OCI-LY7 (cell line): ENCODE data around the gene NR1I2. TPM values are rescaled to one million over a fixed set of nuclear protein-coding genes. Genes with fewer than 3 reads are reported as not detected.

Experiments
- BruUV-seq: library from RNA; stranded (reverse); fragments of 400-500 nt; replicated peaks from 2 replicates; lab custom pipeline; 2021; lab: Mats Ljungman, UMichigan
- CTCF ChIA-PET: fragments of 300-600 bp; sonication (Branson Sonifier 250); formaldehyde crosslinking; loops from one replicate; lab custom pipeline; 2022; ENCODE audit warnings: antibody characterized with exemption; ENCODE audit not compliant: unreplicated experiment; lab: Charles Lee
- POLR2A ChIA-PET: fragments of 300-600 bp; sonication (Branson Sonifier 250); formaldehyde crosslinking; loops from one replicate; lab custom pipeline; 2022; ENCODE audit warnings: antibody characterized with exemption; lab: Charles Lee
- DNase-seq: peaks from one replicate; pipeline ENCODE4 v3.0.0-alpha.2; 2015; ENCODE audit warnings: low spot score
- H2AFZ ChIP-seq: fragments of 200-600 bp; sonication (generic), shearing (Covaris generic); 2 replicates; pipeline ENCODE4 v1.6.1; 2014; ENCODE audit warnings: mild to moderate bottlenecking, antibody characterized with exemption, low read length, moderate library complexity
- H3K27ac ChIP-seq: fragments of 200-600 bp; sonication (generic); 2 replicates; pipeline ENCODE4 v1.5.1; 2014; ENCODE audit warnings: mixed run types, low read depth, mild to moderate bottlenecking, moderate library complexity, low read length, inconsistent platforms; ENCODE audit not compliant: poor library complexity, severe bottlenecking
- H3K36me3 ChIP-seq: fragments of 200-600 bp; sonication (generic); 2 replicates; pipeline ENCODE4 v1.6.1; 2014; ENCODE audit warnings: mild to moderate bottlenecking, antibody characterized with exemption, low read length, moderate library complexity, mixed read lengths; ENCODE audit not compliant: insufficient read depth
- H3K4me1 ChIP-seq: fragments of 200-600 bp; sonication (generic); 2 replicates; pipeline ENCODE4 v1.5.1; 2014; ENCODE audit warnings: mild to moderate bottlenecking, low read length; ENCODE audit not compliant: insufficient read depth, poor library complexity, severe bottlenecking
- H3K4me2 ChIP-seq: fragments of 200-600 bp; sonication (generic); 2 replicates; pipeline ENCODE4 v1.6.1; 2014; ENCODE audit warnings: mild to moderate bottlenecking, low read length
- H3K4me3 ChIP-seq: fragments of 200-600 bp; sonication (generic); 2 replicates; pipeline ENCODE4 v1.5.1; 2014; ENCODE audit warnings: mild to moderate bottlenecking, low read depth, low read length; ENCODE audit not compliant: poor library complexity, severe bottlenecking
- H3K79me2 ChIP-seq: fragments of 200-600 bp; sonication (generic); 2 replicates; pipeline ENCODE4 v1.6.1; 2016; ENCODE audit warnings: low read depth, mild to moderate bottlenecking, low read length, moderate library complexity, mixed read lengths; ENCODE audit not compliant: insufficient read depth
- H3K9me2 ChIP-seq: fragments of 200-600 bp; sonication (generic); 2 replicates; pipeline ENCODE4 v1.6.1; 2016; ENCODE audit warnings: mild to moderate bottlenecking, low read length, mixed read lengths; ENCODE audit not compliant: insufficient read depth
- H3K9me3 ChIP-seq: fragments of 200-600 bp; sonication (generic); 2 replicates; pipeline ENCODE4 v1.6.1; 2014; ENCODE audit warnings: mild to moderate bottlenecking, mixed run types, low read length, mixed read lengths
- H4K20me1 ChIP-seq: fragments of 200-600 bp; sonication (generic); 2 replicates; pipeline ENCODE4 v1.6.1; 2014; ENCODE audit warnings: mild to moderate bottlenecking, antibody characterized with exemption, low read length, moderate library complexity, mixed read lengths; ENCODE audit not compliant: insufficient read depth
- CTCF ChIP-seq: fragments of 200-600 bp; sonication (generic); conservative IDR thresholded peaks from 2 replicates; pipeline ENCODE4 v1.5.1; 2014; ENCODE audit warnings: mild to moderate bottlenecking, antibody characterized with exemption, low read length, moderate library complexity, mixed read lengths
- EZH2phosphoT487 ChIP-seq: fragments of 200-600 bp; sonication (generic); IDR thresholded peaks from 2 replicates; pipeline ENCODE4 v1.6.1; 2018; ENCODE audit warnings: low read depth, borderline replicate concordance, mild to moderate bottlenecking, mixed run types, antibody characterized with exemption, low read length, moderate library complexity, mixed read lengths
- intact Hi-C: fragments of 100-400 bp; cut with micrococcal nuclease; formaldehyde crosslinking; loops from one replicate; pipeline ENCODE4 v1.10.0; 2022; ENCODE audit not compliant: unreplicated experiment
- total RNA-seq, 2 experiments: library from RNA; depleted of rRNA in 1 of 2; stranded (reverse); fragments of >200 nt in 1 of 2; shearing (Covaris generic) in 1 of 2; gene quantifications; 2 replicates each; pipeline ENCODE4 v1.2.3, GENCODE V29; 2014 to 2022

Gene NR1I2
- total RNA-seq, 2 experiments from 2014 or later = not detected

DNA sequence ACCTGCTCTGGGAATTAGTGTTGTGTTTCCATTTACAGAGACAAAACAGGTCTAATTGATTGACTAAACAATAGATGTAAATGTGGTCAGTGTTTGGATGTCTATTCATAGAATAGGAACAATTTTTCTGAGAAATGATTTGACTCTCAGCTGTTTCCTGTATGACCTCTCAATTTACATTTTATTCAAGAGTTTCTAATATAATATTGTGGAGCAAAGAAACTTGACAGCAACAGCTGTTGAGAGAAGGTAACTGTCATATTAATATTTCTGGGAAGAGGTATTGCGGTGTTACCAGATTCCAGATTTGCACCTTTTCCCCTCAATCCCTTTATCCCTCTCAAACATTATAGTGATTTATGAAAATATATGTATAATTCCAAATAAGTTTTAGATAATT lies 3.7 kb upstream of the NR1I2 start:
- no peaks in the 10 kb centered on the region for H4K20me1 ChIP-seq
- CTCF ChIA-PET = no interaction called here
- H3K79me2 ChIP-seq = no peaks in the 10 kb centered on the region
- BruUV-seq = no TSS peak
- no peak overlapping the region for H3K4me3 ChIP-seq
- no peaks in the 10 kb centered on the region for H3K4me1 ChIP-seq
- no peak overlapping the region for H3K4me2 ChIP-seq
- intact Hi-C loops = no loop called here
- TF ChIP-seq EZH2phosphoT487 = no peak
- no peak for TF ChIP-seq CTCF
- no peaks in the 10 kb centered on the region for H3K36me3 ChIP-seq
- no peak overlapping the region for H3K27ac ChIP-seq
- no peak overlapping the region for H2AFZ ChIP-seq
- POLR2A ChIA-PET = no interaction called here
- DNase-seq = no peak
- no peaks in the 10 kb centered on the region for H3K9me3 ChIP-seq
- H3K9me2 ChIP-seq = no peaks in the 10 kb centered on the region

GRCh38 chr3:119778811-119779210 lies 3.1 kb upstream of the NR1I2 start:
- BruUV-seq = no TSS peak
- Histone ChIP-seq H2AFZ (no peak overlapping the region), H3K4me3 (no peak overlapping the region), H3K9me2 (no peaks in the 10 kb centered on the region), H3K4me1 (no peaks in the 10 kb centered on the region), H3K4me2 (no peak overlapping the region), H3K9me3 (no peaks in the 10 kb centered on the region), H3K36me3 (no peaks in the 10 kb centered on the region), H4K20me1 (no peaks in the 10 kb centered on the region), H3K79me2 (no peaks in the 10 kb centered on the region), H3K27ac (no peak overlapping the region)
- ChIA-PET CTCF (no interaction called here), POLR2A (interaction anchor here (0.6 kb wide), 1 partner anchor 289 kb away, joined by 5 read pairs; no protein-coding TSS in a partner anchor)
- DNase-seq = no peak
- TF ChIP-seq CTCF (no peak), EZH2phosphoT487 (no peak)
- intact Hi-C loops = no loop called here

GRCh38 chr3:119779731-119780383 lies 2.0 kb upstream of the NR1I2 start:
- Histone ChIP-seq H2AFZ (no peak overlapping the region), H3K36me3 (no peaks in the 10 kb centered on the region), H4K20me1 (no peaks in the 10 kb centered on the region), H3K79me2 (no peaks in the 10 kb centered on the region), H3K4me2 (no peak overlapping the region), H3K9me3 (no peaks in the 10 kb centered on the region), H3K9me2 (no peaks in the 10 kb centered on the region; the same call in 1 of the 2 replicates), H3K4me3 (no peak overlapping the region), H3K4me1 (no peaks in the 10 kb centered on the region), H3K27ac (no peak overlapping the region)
- intact Hi-C loops = no loop called here
- POLR2A ChIA-PET = interaction anchor here (0.6 kb wide), 1 partner anchor 46 kb away, joined by 6 read pairs; no protein-coding TSS in a partner anchor
- no peak for DNase-seq
- CTCF ChIA-PET = no interaction called here
- TF ChIP-seq CTCF = no peak
- no peak for TF ChIP-seq EZH2phosphoT487
- no TSS peak for BruUV-seq
